ENCODE data around the gene TP53I13.
A peak's percentile ranks its signal among the peaks of the same experiment; 100 is the strongest.

TP53I13 gene

DNA sequence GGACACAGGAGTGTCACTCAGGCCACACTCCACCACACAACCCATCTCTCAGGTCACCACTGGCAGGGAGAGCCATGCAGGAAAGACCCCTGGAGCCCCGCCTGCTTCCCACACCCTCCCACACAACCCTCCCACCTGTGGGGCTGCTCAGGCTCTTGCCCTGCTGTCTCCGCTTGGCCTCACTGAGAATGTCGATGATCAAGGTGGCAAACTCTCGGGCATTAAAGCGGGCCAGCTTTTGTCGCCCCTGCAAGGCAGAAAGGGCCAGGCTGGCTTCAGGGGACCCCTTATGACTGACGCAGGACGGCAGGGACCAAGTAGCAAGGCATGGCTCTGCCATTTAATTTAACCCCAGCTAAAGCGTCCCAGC lies 8.5 kb downstream of the TP53I13 start:
- Histone ChIP-seq H3K36me3 (peaks cover 53% of the 10 kb centered on the region), H3K4me1 (ENCODE audit: control insufficient read depth in 1 of 2, insufficient read depth in 1 of 2, low read depth in 1 of 2, low read length in 1 of 2) (peaks cover 0 to 11% of the 10 kb centered on the region in 2 experiments), H3K4me3 (ENCODE audit: low read depth in 1 of 2, low read length in 1 of 2) (no peak overlapping the region), H3K27me3 (peaks cover 9% of the 10 kb centered on the region), H3K27ac (no peak overlapping the region), H3K9me3 (no peaks in the 10 kb centered on the region)
- TF ChIP-seq, protein P1, sequence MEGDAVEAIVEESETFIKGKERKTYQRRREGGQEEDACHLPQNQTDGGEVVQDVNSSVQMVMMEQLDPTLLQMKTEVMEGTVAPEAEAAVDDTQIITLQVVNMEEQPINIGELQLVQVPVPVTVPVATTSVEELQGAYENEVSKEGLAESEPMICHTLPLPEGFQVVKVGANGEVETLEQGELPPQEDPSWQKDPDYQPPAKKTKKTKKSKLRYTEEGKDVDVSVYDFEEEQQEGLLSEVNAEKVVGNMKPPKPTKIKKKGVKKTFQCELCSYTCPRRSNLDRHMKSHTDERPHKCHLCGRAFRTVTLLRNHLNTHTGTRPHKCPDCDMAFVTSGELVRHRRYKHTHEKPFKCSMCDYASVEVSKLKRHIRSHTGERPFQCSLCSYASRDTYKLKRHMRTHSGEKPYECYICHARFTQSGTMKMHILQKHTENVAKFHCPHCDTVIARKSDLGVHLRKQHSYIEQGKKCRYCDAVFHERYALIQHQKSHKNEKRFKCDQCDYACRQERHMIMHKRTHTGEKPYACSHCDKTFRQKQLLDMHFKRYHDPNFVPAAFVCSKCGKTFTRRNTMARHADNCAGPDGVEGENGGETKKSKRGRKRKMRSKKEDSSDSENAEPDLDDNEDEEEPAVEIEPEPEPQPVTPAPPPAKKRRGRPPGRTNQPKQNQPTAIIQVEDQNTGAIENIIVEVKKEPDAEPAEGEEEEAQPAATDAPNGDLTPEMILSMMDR (IDR thresholded peaks at IDR 0.05): no peak

DNA sequence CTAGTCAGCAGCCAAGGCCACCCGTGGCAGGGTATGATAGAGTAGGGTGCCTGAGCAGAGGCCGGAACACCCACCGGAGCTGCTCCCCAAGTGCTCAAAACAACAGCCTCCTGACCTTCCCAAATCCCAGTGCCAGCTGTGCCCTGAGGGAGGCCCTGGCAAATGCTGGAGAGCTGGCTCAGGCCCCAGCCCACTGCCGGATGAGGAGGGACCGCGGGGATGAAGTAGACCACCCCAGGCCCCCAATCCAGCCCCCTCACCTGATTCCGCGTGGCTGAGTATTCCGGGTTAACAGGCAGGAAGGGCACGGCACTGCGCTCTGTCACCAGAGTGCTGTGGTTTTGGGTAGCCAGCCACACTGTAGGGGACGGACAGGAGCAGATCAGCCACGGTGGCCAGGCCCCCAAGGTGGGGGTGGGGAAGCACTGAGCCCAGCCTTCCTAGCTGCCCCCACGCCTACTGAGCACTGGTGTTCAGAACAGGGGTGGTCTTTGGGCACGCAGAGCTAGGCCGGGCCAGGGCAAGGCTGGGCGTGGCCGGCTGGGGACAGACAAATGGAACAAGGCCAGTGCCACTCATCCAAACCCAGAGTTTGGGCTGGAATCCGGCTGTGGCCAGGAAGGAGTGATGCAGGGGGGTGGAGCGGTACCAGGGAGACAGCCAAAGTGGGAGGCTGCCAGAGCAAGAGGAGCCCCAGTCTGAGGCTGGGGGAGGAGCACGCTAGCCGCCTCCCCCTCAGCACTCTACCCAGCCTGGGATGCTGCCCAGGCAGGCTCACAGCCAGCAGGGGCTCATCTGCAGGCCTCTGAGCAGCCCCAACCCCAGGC lies 9.1 kb downstream of the TP53I13 start:
- Histone ChIP-seq H3K36me3 (peaks cover 57% of the 10 kb centered on the region), H3K27me3 (peaks cover 3% of the 10 kb centered on the region), H3K4me1 (ENCODE audit: control insufficient read depth in 1 of 2, insufficient read depth in 1 of 2, low read depth in 1 of 2, low read length in 1 of 2) (peaks cover 0 to 8% of the 10 kb centered on the region in 2 experiments), H3K9me3 (no peaks in the 10 kb centered on the region), H3K4me3 (ENCODE audit: low read depth in 1 of 2, low read length in 1 of 2) (no peak overlapping the region), H3K27ac (no peak overlapping the region)
- TF ChIP-seq, protein P1 (IDR thresholded peaks at IDR 0.05): no peak

DNA sequence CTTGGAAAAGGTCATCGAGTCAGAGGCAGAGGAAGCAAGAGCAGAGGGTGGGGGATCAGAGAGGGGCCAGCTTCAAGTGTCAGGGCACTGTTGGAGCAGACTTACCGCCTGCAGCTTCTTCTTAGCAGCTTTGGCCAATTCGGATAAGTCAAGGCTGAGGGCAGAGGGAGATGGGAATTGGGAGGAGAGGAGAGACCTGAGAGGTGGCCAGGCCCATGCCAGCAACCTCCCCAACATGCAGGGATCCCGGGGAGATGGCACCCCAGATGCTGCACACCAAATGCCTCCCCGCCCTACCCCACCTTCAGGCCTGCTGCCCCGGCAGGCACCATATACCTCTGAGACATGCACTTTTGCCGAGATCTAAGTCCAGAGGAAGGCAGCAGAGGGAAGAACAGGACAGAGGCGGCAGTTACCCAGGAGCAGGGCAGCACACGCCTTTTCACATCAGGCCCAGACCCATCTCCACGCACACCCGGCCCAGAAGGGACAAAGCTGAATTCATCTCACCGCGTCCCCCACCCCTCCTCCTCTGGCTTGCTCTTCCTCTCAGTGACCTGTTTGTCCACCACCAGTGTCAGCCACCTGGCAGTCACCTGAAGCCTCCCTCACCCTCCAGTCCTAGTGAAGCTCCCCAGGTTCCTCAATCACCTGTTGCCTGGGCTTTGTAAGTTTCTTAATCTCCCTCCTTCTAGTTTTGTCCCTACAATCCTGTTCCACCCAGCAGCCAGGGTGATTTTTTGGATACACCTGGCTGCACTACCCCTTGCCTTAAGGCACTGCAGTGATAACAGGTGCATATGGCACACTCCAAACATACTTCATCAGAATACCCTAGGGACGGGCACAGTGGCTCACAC lies 10.4 kb downstream of the TP53I13 start:
- Histone ChIP-seq H3K27me3 (no peaks in the 10 kb centered on the region), H3K4me3 (ENCODE audit: low read depth in 1 of 2, low read length in 1 of 2) (no peak overlapping the region), H3K4me1 (ENCODE audit: control insufficient read depth in 1 of 2, insufficient read depth in 1 of 2, low read depth in 1 of 2, low read length in 1 of 2) (peaks cover 0 to 4% of the 10 kb centered on the region in 2 experiments), H3K9me3 (no peaks in the 10 kb centered on the region), H3K36me3 (peaks cover 53% of the 10 kb centered on the region), H3K27ac (no peak overlapping the region)
- TF ChIP-seq, protein P1 (IDR thresholded peaks at IDR 0.05): no peak

DNA sequence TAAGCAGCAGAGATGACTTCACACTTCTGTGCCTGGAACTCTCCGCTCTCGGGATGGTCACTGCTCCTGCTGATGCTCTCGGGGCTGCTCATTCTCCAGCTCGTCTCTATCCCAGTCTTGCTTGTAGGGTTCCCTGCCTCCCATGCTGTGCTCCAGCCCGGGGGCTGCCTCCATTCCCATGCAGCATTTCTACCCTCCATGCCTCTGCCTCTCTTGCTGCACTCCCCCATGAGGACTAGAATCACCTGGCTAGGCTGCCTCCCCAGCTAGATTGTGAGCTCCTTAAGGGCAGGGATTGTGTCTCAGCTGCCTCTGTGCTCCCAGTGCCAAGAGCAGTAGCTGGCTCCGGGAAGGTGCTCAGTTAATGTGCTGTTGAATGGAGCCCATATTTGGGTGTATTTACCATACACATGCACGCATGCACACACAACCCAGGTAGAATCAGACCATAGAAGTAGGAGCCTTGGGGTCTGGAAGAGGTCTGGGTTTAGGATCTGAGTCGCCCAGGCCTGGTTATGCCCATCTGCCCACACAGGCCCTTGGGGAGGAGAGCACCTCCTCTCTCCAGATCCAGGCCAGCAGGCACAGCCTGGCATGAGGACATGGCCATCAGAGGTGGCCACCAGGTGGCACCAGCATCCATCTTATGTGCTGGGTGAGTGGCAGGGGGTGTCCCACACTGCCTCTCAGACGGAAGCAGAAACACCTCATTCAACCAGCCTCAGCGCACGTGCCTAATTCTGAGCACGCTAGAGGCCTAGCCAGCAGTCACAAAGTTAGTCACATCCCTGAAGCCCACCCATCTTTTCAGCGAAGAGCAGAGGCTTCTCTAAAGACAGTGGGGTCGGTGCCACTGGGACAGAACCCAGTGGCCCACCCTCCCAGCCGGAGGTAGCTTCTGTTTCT lies 11.6 kb downstream of the TP53I13 start:
- peaks cover 7% of the 10 kb centered on the region in 2 experiments for H3K4me1 ChIP-seq (ENCODE audit: control insufficient read depth in 1 of 2, insufficient read depth in 1 of 2, low read depth in 1 of 2, low read length in 1 of 2)
- H3K27ac ChIP-seq: no peak overlapping the region
- H3K9me3 ChIP-seq: no peaks in the 10 kb centered on the region
- TF ChIP-seq, protein P1 (IDR thresholded peaks at IDR 0.05): peak; percentile 84
- H3K36me3 ChIP-seq: peaks cover 42% of the 10 kb centered on the region
- no peak overlapping the region for H3K4me3 ChIP-seq (ENCODE audit: low read depth in 1 of 2, low read length in 1 of 2)
- no peaks in the 10 kb centered on the region for H3K27me3 ChIP-seq
